Upper lobe of left lung (tissue), 6 donors: Measurements from ENCODE around the gene KRTAP10-5. TPM values are rescaled to one million over a fixed set of nuclear protein-coding genes. Genes with fewer than 3 reads are reported as not detected.
"Not testable (repeated sequence)": the region's sequence is repeated elsewhere in the genome, so short reads cannot be mapped to it uniquely, and the experiment has no call there.

ENCODE experiments used
- ATAC-seq, 2 donors: fragments of 200-7000 bp; cut with Tn5 transposase; one replicate each; pipeline ENCODE4 v1.9.1; 2022; ENCODE audit warnings: mild to moderate bottlenecking in 2 of 2, moderate library complexity in 2 of 2; ENCODE audit not compliant: low FRiP score in 2 of 2
- DNase-seq, 2 donors: peaks; one replicate each; pipeline ENCODE4 v3.0.0-alpha.2; 2019 to 2020
- H3K27ac ChIP-seq, 4 donors: fragments of 200-600 bp; sonication (generic); one replicate each; pipeline ENCODE4 v1.5.1; 2016 to 2019
- H3K27me3 ChIP-seq, 4 donors: fragments of 200-600 bp; sonication (generic); one replicate each; pipeline ENCODE4 v1.5.1; 2017 to 2019
- H3K36me3 ChIP-seq, 4 donors: fragments of 200-600 bp; sonication (generic); one replicate each; pipeline ENCODE4 v1.5.1; 2016 to 2019
- H3K4me1 ChIP-seq, 4 donors: fragments of 200-600 bp; sonication (generic); one replicate each; pipeline ENCODE4 v1.5.1; 2018 to 2019
- H3K4me3 ChIP-seq, 4 donors: fragments of 200-600 bp; sonication (generic); one replicate each; pipeline ENCODE4 v1.5.1; 2017 to 2019; ENCODE audit warnings: mild to moderate bottlenecking in 2 of 4, moderate library complexity in 1 of 4
- H3K9me3 ChIP-seq, 4 donors: fragments of 200-600 bp; sonication (generic); one replicate each; pipeline ENCODE4 v1.5.1; 2018 to 2019
- EP300 ChIP-seq, 4 donors: sonication (generic); formaldehyde crosslinking; IDR thresholded peaks; one replicate each; pipeline ENCODE4 v1.5.1; 2017; ENCODE audit warnings: antibody characterized with exemption in 4 of 4, control low read depth in 2 of 4
- POLR2A ChIP-seq, 4 donors: fragments of 450-650 bp; IDR thresholded peaks; one replicate each; pipeline ENCODE4 v1.5.1; 2016 to 2017; ENCODE audit warnings: antibody characterized with exemption in 4 of 4, mild to moderate bottlenecking in 2 of 4
- POLR2AphosphoS5 ChIP-seq, 2 donors: sonication (generic); formaldehyde crosslinking; IDR thresholded peaks; one replicate each; pipeline ENCODE4 v1.5.1; 2017; ENCODE audit warnings: antibody characterized with exemption in 2 of 2
- WGBS, 2 donors: methylation state at CpG; one replicate each; pipeline ENCODE4 v1.1.5; 2017 to 2018; 5-methylcytosine and 5-hydroxymethylcytosine counted together
- total RNA-seq, 6 donors: library from RNA; depleted of rRNA in 4 of 6; stranded (reverse); fragments of >200 nt in 4 of 6; gene quantifications; one replicate each; pipeline versions ENCODE4 v1.1.0 to v1.2.1, GENCODE V29; 2016 to 2021
- TF ChIP-seq, protein P1 (sequence below), 6 experiments: fragments of 450-650 bp in 4 of 6; fragments of 200-600 bp in 2 of 6; sonication (generic) in 2 of 6; IDR thresholded peaks; one replicate each; pipeline ENCODE4 v1.5.1; 2016 to 2019; ENCODE audit warnings: antibody characterized with exemption in 6 of 6
- donor health status: DM: no; HTN: no; CAD: no; lungs with moderate emphysema.
- donor health status: DM: no; HTN: yes; CAD: no; lungs with severe emphysema.

KRTAP10-5 gene, protein sequence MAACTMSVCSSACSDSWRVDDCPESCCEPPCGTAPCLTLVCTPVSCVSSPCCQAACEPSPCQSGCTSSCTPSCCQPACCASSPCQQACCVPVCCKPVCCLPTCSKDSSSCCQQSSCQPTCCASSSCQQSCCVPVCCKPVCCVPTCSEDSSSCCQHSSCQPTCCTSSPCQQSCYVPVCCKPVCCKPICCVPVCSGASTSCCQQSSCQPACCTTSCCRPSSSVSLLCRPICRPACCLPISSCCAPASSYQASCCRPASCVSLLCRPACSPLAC
- total RNA-seq, result not detected

DNA sequence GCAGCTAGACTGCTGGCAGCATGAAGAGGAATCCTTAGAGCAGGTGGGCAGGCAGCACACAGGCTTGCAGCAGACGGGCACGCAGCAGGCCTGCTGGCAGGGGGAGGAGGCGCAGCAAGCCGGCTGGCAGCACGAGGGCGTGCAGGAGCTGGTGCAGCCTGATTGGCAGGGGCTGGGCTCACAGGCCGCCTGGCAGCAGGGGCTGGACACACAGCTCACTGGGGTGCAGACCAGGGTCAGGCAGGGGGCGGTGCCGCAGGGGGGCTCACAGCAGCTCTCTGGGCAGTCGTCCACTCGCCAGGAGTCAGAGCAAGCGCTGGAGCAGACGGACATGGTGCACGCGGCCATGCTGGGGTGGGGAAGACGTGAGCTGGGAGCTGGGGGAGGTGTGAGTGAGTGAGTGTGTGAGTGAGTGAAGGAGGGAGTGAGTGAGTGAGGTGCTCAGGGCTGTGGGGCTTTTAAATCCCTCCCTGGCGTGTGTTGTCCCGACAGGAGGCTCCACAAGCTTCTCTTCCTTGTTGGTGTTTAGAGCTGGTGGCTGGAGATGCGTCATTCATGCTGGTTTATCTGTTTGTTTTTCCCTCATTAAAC, at the start of gene KRTAP10-5:
KRTAP10-5 (minus strand) TSS at position 374 of the 591 bp plus-strand sequence; CDS start at position 348, 26 bp downstream.
- H3K27me3 ChIP-seq, ATAC-seq, H3K4me1 ChIP-seq, H3K4me3 ChIP-seq, H3K27ac ChIP-seq, H3K36me3 ChIP-seq: not testable (repeated sequence)
- 48 to 60% methylated on average over 16 to 19 of the region's 19 CpGs for WGBS, 2 donors
- peak in 1 of 2 donors; percentile 75 for DNase-seq
- peaks cover 0 to 31% (median 15%) of the 10 kb centered on the region in 4 donors for H3K9me3 ChIP-seq

DNA sequence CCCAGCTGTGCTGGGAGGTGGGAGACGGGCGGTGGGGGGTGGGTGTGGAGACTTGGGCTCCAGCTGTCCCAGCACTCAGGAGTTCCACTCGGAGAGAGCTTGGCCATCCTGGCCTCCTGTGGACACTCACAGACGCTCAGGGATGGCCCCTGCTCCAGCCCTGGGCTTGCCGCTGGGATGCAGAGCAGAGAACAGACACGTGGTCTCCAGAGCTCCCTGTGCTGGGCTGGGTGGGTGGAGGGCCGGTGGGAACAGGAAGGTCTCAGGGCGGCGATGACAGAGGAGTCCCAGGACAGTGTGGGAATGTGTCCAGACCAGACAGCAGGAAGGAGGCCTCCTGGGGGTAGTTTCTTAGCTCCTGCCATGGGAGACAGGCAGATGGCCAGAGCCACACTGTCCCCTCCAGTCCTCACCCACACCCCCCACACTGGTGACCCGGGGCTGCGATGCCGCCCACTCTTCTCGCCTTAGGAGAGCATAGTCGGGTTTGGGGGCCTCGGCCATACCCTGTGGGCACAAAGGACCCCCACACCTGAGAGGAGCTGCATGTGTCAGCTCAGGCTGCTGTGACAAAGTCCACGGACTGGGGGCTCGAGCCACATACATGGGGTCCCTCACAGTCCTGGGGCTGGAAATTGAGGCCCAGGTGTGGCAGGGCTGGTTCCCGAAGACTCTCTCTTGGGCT, 48.4 kb upstream of the KRTAP10-5 start:
- TF ChIP-seq EP300 (IDR thresholded peaks at IDR 0.05) (no peak), POLR2A (IDR thresholded peaks at IDR 0.05) (no peak), POLR2AphosphoS5 (IDR thresholded peaks at IDR 0.05) (no peak)
- TF ChIP-seq, protein P1, sequence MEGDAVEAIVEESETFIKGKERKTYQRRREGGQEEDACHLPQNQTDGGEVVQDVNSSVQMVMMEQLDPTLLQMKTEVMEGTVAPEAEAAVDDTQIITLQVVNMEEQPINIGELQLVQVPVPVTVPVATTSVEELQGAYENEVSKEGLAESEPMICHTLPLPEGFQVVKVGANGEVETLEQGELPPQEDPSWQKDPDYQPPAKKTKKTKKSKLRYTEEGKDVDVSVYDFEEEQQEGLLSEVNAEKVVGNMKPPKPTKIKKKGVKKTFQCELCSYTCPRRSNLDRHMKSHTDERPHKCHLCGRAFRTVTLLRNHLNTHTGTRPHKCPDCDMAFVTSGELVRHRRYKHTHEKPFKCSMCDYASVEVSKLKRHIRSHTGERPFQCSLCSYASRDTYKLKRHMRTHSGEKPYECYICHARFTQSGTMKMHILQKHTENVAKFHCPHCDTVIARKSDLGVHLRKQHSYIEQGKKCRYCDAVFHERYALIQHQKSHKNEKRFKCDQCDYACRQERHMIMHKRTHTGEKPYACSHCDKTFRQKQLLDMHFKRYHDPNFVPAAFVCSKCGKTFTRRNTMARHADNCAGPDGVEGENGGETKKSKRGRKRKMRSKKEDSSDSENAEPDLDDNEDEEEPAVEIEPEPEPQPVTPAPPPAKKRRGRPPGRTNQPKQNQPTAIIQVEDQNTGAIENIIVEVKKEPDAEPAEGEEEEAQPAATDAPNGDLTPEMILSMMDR (IDR thresholded peaks at IDR 0.05), result no peak
- ATAC-seq (no peak), DNase-seq (peak in 1 of 2 donors; percentile 38)
- H3K36me3 ChIP-seq, result no peaks in the 10 kb centered on the region
- peaks cover 9 to 25% (median 18%) of the 10 kb centered on the region in 4 donors for H3K9me3 ChIP-seq
- H3K4me3 ChIP-seq, result no peak overlapping the region
- 64 to 73% methylated on average over 5 to 16 of the region's 18 CpGs for WGBS, 2 donors
- no peaks in the 10 kb centered on the region for H3K27me3 ChIP-seq
- H3K27ac ChIP-seq, result no peak overlapping the region
- H3K4me1 ChIP-seq, result no peaks in the 10 kb centered on the region

DNA sequence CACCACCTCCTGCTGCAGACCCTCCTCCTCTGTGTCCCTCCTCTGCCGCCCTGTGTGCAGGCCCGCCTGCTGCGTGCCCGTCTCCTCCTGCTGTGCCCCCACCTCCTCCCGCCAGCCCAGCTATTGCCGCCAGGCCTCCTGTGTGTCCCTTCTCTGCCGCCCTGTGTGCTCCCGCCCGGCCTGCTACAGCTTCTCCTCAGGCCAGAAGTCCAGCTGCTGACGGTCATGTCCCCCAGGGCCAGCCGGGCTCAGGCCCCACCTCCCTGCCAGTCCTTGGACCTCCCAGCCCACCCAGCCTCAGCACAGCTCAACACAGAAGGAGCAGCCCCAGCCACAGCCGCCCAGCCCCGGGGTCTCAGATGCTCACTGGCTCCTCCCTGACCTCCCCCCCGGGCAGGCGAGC, 47.4 kb upstream of the KRTAP10-5 start:
- H3K27me3 ChIP-seq, H3K27ac ChIP-seq, H3K36me3 ChIP-seq, H3K4me3 ChIP-seq, H3K4me1 ChIP-seq: not testable (repeated sequence)
- ATAC-seq (peak in 1 of 2 donors; percentile 30), DNase-seq (peak in 1 of 2 donors; percentile 64)
- peaks cover 14 to 28% (median 20%) of the 10 kb centered on the region in 4 donors for H3K9me3 ChIP-seq
- WGBS, 2 donors, result 65 to 66% methylated on average over 9 to 13 of the region's 15 CpGs

DNA sequence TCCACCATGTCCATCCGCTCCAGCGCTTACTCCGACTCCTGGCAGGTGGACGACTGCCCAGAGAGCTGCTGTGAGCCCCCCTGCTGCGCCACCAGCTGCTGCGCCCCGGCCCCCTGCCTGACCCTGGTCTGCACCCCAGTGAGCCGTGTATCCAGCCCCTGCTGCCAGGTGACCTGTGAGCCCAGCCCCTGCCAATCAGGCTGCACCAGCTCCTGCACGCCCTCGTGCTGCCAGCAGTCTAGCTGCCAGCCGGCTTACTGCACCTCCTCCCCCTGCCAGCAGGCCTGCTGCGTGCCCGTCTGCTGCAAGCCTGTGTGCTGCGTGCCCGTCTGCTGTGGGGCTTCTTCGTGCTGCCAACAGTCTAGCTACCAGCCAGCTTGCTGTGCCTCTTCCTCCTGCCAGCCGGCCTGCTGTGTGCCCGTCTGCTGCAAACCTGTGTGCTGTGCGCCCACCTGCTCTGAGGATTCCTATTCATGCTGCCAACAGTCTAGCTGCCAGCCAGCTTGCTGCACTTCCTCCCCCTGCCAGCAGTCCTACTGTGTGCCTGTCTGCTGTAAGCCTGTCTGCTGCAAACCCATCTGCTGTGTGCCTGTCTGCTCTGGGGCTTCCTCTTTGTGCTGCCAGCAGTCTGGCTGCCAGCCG, 46.9 kb upstream of the KRTAP10-5 start:
- H3K4me1 ChIP-seq, H3K27me3 ChIP-seq, H3K4me3 ChIP-seq, H3K27ac ChIP-seq, ATAC-seq, H3K36me3 ChIP-seq: not testable (repeated sequence)
- 85% methylated on average over 15 to 20 of the region's 20 CpGs for WGBS, 2 donors
- DNase-seq, result peak in 1 of 2 donors; percentile 68
- H3K9me3 ChIP-seq, result peaks cover 12 to 25% (median 18%) of the 10 kb centered on the region in 4 donors

DNA sequence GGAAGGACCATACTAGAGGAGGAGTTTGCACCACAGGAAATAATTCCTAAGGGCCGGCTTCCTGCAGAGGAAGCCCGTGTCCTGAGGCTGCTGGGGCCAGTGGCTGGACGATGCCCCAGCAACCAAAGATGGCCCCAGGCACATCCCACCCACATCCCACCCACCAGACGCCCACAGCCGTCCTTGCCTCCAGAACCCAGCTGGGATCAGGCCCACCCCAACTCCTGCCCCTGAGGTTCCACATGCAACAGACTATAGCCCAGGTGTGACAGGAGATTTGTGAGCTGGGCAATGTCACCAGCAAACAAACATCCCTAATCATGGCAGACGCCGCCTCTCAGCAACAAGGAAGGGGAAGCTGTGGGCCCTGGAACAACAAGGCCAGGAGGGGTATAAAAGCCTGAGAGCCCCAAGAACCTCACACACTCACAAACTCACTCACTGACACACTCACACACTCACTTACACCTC, 46.3 kb upstream of the KRTAP10-5 start, which contains the start of gene KRTAP10-9:
KRTAP10-9 (plus strand) TSS at position 421 of the 471 bp plus-strand sequence. CDS start 79 bp downstream, outside the sequence.
- Histone ChIP-seq H3K4me1 (no peaks in the 10 kb centered on the region), H3K27me3 (no peaks in the 10 kb centered on the region), H3K4me3 (no peak within 1 kb of the TSS), H3K27ac (no peak within 1 kb of the TSS), H3K36me3 (no peaks in the 10 kb centered on the region), H3K9me3 (peaks cover 7 to 19% (median 13%) of the 10 kb centered on the region in 4 donors)
- DNase-seq (no peak), ATAC-seq (no peak)
- 64 to 69% methylated on average over 2 to 7 of the region's 7 CpGs for WGBS, 2 donors
- no peak for TF ChIP-seq EP300 (IDR thresholded peaks at IDR 0.05)
- no peak for TF ChIP-seq POLR2A (IDR thresholded peaks at IDR 0.05)
- TF ChIP-seq, protein P1 (IDR thresholded peaks at IDR 0.05), result no peak
- no peak for TF ChIP-seq POLR2AphosphoS5 (IDR thresholded peaks at IDR 0.05)

DNA sequence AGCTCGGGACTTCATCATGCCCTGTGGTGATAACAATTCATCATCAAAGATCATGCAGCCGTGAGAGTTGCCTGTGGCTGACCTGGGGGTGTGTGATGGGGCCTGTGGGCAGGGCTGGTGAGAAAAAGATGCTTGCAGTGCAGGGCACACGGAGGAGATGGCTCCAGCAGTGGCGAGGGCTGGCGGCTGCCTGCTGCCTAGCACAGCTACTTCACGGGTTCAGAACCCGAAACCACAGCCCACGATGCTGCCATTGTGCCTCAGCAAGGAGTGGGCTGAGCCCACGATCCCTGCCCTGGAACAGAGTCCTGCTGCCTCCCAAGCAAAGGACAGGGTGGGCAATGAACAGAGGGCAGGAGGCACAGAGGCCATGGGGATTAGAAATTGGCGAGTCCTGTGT, 45.9 kb upstream of the KRTAP10-5 start:
- 67 to 81% methylated on average over 4 to 10 of the region's 10 CpGs for WGBS, 2 donors
- DNase-seq (peak in 1 of 2 donors; percentile 39), ATAC-seq (no peak)

More for the DNA sequence above, 45.9 kb upstream of the KRTAP10-5 start:
- TF ChIP-seq POLR2AphosphoS5 (IDR thresholded peaks at IDR 0.05) (no peak), EP300 (IDR thresholded peaks at IDR 0.05) (no peak), POLR2A (IDR thresholded peaks at IDR 0.05) (no peak)
- TF ChIP-seq, protein P1 (IDR thresholded peaks at IDR 0.05), result no peak
- Histone ChIP-seq H3K9me3 (peaks cover 7 to 15% (median 10%) of the 10 kb centered on the region in 4 donors), H3K36me3 (no peaks in the 10 kb centered on the region), H3K4me1 (no peaks in the 10 kb centered on the region), H3K27me3 (no peaks in the 10 kb centered on the region), H3K4me3 (no peak overlapping the region), H3K27ac (no peak overlapping the region)
